Kidney (tissue), 11 donors: Measurements from ENCODE around the gene SLX1A. TPM values are rescaled to one million over a fixed set of nuclear protein-coding genes. Genes with fewer than 3 reads are reported as not detected.
"Not testable (repeated sequence)": the region's sequence is repeated elsewhere in the genome, so short reads cannot be mapped to it uniquely, and the experiment has no call there.

ENCODE experiments used
- DNase-seq, 5 donors: peaks; one replicate each; pipeline ENCODE4 v3.0.0-alpha.2; 2013 to 2020
- FAIRE-seq: peaks from 2 replicates; lab custom pipeline; 2012; peaks lifted over from hg19 to GRCh38; lab: Jason Lieb, UNC
- H3K27ac ChIP-seq, 2 donors: one replicate each; pipeline ENCODE4 v1.7.0; 2013; ENCODE audit warnings: low read depth in 2 of 2, low read length in 2 of 2, inconsistent platforms in 1 of 2
- H3K27me3 ChIP-seq: one replicate; pipeline ENCODE4 v1.7.1; 2013; ENCODE audit warnings: low read length, inconsistent platforms; ENCODE audit not compliant: control insufficient read depth, insufficient read depth
- H3K36me3 ChIP-seq, 3 donors: one replicate each; pipeline versions ENCODE4 v1.7.0 to v1.7.1; 2013; ENCODE audit warnings: low read length in 3 of 3, control low read depth in 1 of 3, inconsistent platforms in 1 of 3; ENCODE audit not compliant: insufficient read depth in 3 of 3, control insufficient read depth in 2 of 3
- H3K4me1 ChIP-seq, 3 donors: one replicate each; pipeline versions ENCODE4 v1.7.0 to v1.7.1; 2013; ENCODE audit warnings: low read length in 3 of 3, inconsistent platforms in 1 of 3, low read depth in 1 of 3; ENCODE audit not compliant: control insufficient read depth in 2 of 3, insufficient read depth in 2 of 3
- H3K4me3 ChIP-seq, 3 donors: one replicate each; pipeline versions ENCODE4 v1.7.0 to v1.8.1; 2013; ENCODE audit warnings: low read length in 3 of 3, control low read depth in 1 of 3, inconsistent platforms in 1 of 3
- H3K9ac ChIP-seq, 3 donors: one replicate each; pipeline versions ENCODE4 v1.7.0 to v1.7.1; 2013; ENCODE audit warnings: low read length in 3 of 3, control low read depth in 1 of 3, inconsistent platforms in 1 of 3
- H3K9me3 ChIP-seq, 3 donors: one replicate each; pipeline versions ENCODE4 v1.7.0 to v1.7.1; 2013; ENCODE audit warnings: low read length in 3 of 3, control low read depth in 1 of 3, inconsistent platforms in 1 of 3; ENCODE audit not compliant: control insufficient read depth in 2 of 3, insufficient read depth in 1 of 3
- intact Hi-C: fragments of 100-400 bp; cut with DNase I; formaldehyde crosslinking; loops from one replicate; pipeline ENCODE4 v1.11.1; 2022
- polyA plus RNA-seq: library from polyadenylated mRNA; stranded (reverse); fragments of 350-450 nt; fragmentation: Illumina TruSeq; extraction: RNeasy Lipid Tissue Mini Kit (QIAGEN cat#74804); gene quantifications from one replicate; pipeline ENCODE4 v1.2.3, GENCODE V29; 2014; ENCODE audit warnings: low read depth, low replicate concordance; ENCODE audit not compliant: insufficient read depth
- total RNA-seq: library from RNA; stranded (reverse); fragmentation: NEBNext Ultra II Directional; extraction: Animal tissue kit (Norgen Biotek cat#: 25700); gene quantifications from one replicate; pipeline ENCODE4 v1.2.1, GENCODE V29; 2021
- donor health status: control.
- donor health status: control.
- donor health status: DM: yes; HTN: yes; CAD: no.
- donor health status: Normal renal cell carcinoma (clear cell type).

The SLX1A gene
- total and polyA plus RNA-seq, 2 donors from 2014 or later: 35.4 to 51.3 TPM

- H3K4me3 ChIP-seq, H3K9ac ChIP-seq, FAIRE-seq, H3K27ac ChIP-seq, H3K9me3 ChIP-seq, H3K4me1 ChIP-seq, DNase-seq, H3K27me3 ChIP-seq, intact Hi-C loops, H3K36me3 ChIP-seq: not testable (repeated sequence)
Observed at GRCh38 chr16:30209032-30209431, 15.4 kb downstream of the SLX1A start.

GRCh38 chr16:30211414-30211813, 17.7 kb downstream of the SLX1A start:
- intact Hi-C loops: not testable (repeated sequence)

GRCh38 chr16:30217082-30217481, 23.4 kb downstream of the SLX1A start:
- FAIRE-seq, H3K36me3 ChIP-seq, H3K9ac ChIP-seq, H3K4me1 ChIP-seq, H3K9me3 ChIP-seq, H3K27me3 ChIP-seq, H3K4me3 ChIP-seq, intact Hi-C loops, H3K27ac ChIP-seq: not testable (repeated sequence)
- DNase-seq: peak in 1 of 5 donors; percentile 41

More at GRCh38 chr16:30211414-30211813, 17.7 kb downstream of the SLX1A start:
- not testable (repeated sequence) for H3K9ac ChIP-seq, H3K27ac ChIP-seq, DNase-seq, H3K4me1 ChIP-seq, H3K27me3 ChIP-seq, H3K4me3 ChIP-seq, H3K9me3 ChIP-seq, FAIRE-seq, H3K36me3 ChIP-seq

Other genes starting within 250 kb of the SLX1A start
- 127 TPM for gene TMEM219, start 231.8 kb upstream of the SLX1A start, total RNA-seq
- gene TMEM219, start 231.8 kb upstream of the SLX1A start, polyA plus RNA-seq: 288 TPM
- 54.3 TPM for gene TAOK2, start 220.0 kb upstream of the SLX1A start, total RNA-seq
- 19.6 TPM for gene TAOK2, start 220.0 kb upstream of the SLX1A start, polyA plus RNA-seq
- 16.0 TPM for gene HIRIP3, start 198.3 kb upstream of the SLX1A start, total RNA-seq
- 18.7 TPM for gene HIRIP3, start 198.3 kb upstream of the SLX1A start, polyA plus RNA-seq
- 74.1 TPM for gene INO80E, start 197.6 kb upstream of the SLX1A start, total RNA-seq
- 52.7 TPM for gene INO80E, start 197.6 kb upstream of the SLX1A start, polyA plus RNA-seq
- gene DOC2A, start 182.8 kb upstream of the SLX1A start, total RNA-seq: 1.9 TPM
- 3.5 TPM for gene DOC2A, start 182.8 kb upstream of the SLX1A start, polyA plus RNA-seq
- gene C16orf92, start 170.7 kb upstream of the SLX1A start, total RNA-seq: not detected
- gene C16orf92, start 170.7 kb upstream of the SLX1A start, polyA plus RNA-seq: not detected
- not detected for gene TLCD3B, start 162.6 kb upstream of the SLX1A start, total RNA-seq
- not detected for gene TLCD3B, start 162.6 kb upstream of the SLX1A start, polyA plus RNA-seq
- gene ALDOA, start 128.1 kb upstream of the SLX1A start, total RNA-seq: 1,017 TPM
- 1,506 TPM for gene ALDOA, start 128.1 kb upstream of the SLX1A start, polyA plus RNA-seq
- gene PPP4C, start 117.9 kb upstream of the SLX1A start, total RNA-seq: 78.8 TPM
- gene PPP4C, start 117.9 kb upstream of the SLX1A start, polyA plus RNA-seq: 107 TPM
- 1.6 TPM for gene TBX6, start 102.0 kb upstream of the SLX1A start, total RNA-seq
- gene TBX6, start 102.0 kb upstream of the SLX1A start, polyA plus RNA-seq: 0.62 TPM
- 40.0 TPM for gene YPEL3, start 97.7 kb upstream of the SLX1A start, total RNA-seq
- gene YPEL3, start 97.7 kb upstream of the SLX1A start, polyA plus RNA-seq: 107 TPM
- gene GDPD3, start 80.3 kb upstream of the SLX1A start, total RNA-seq: 3.6 TPM
- 17.7 TPM for gene GDPD3, start 80.3 kb upstream of the SLX1A start, polyA plus RNA-seq
- gene MAPK3, start 70.7 kb upstream of the SLX1A start, total RNA-seq: 77.7 TPM
- 90.0 TPM for gene MAPK3, start 70.7 kb upstream of the SLX1A start, polyA plus RNA-seq
- 69.3 TPM for gene CORO1A, start 10.3 kb upstream of the SLX1A start, total RNA-seq
- 8.0 TPM for gene CORO1A, start 10.3 kb upstream of the SLX1A start, polyA plus RNA-seq
- 77.6 TPM for gene BOLA2B, start 209 bp upstream of the SLX1A start, total RNA-seq
- gene BOLA2B, start 209 bp upstream of the SLX1A start, polyA plus RNA-seq: 177 TPM
- 19.8 TPM for gene SULT1A3, start 5.4 kb downstream of the SLX1A start, total RNA-seq
- 31.3 TPM for gene SULT1A3, start 5.4 kb downstream of the SLX1A start, polyA plus RNA-seq
- 20.5 TPM for gene NPIPB13, start 54.6 kb downstream of the SLX1A start, total RNA-seq
- gene NPIPB13, start 54.6 kb downstream of the SLX1A start, polyA plus RNA-seq: 1.2 TPM
- gene CD2BP2, start 161.4 kb downstream of the SLX1A start, total RNA-seq: 68.1 TPM
- gene CD2BP2, start 161.4 kb downstream of the SLX1A start, polyA plus RNA-seq: 61.8 TPM
- 32.7 TPM for gene TBC1D10B, start 176.6 kb downstream of the SLX1A start, total RNA-seq
- gene TBC1D10B, start 176.6 kb downstream of the SLX1A start, polyA plus RNA-seq: 30.1 TPM
- gene MYL11, start 180.9 kb downstream of the SLX1A start, total RNA-seq: not detected
- gene MYL11, start 180.9 kb downstream of the SLX1A start, polyA plus RNA-seq: 2.3 TPM
- 12.8 TPM for gene SEPTIN1, start 188.7 kb downstream of the SLX1A start, total RNA-seq
- 5.0 TPM for gene SEPTIN1, start 188.7 kb downstream of the SLX1A start, polyA plus RNA-seq
- 9.7 TPM for gene ZNF48, start 201.5 kb downstream of the SLX1A start, total RNA-seq
- 6.9 TPM for gene ZNF48, start 201.5 kb downstream of the SLX1A start, polyA plus RNA-seq
- gene ZNF771, start 213.7 kb downstream of the SLX1A start, total RNA-seq: 7.8 TPM
- gene ZNF771, start 213.7 kb downstream of the SLX1A start, polyA plus RNA-seq: 14.8 TPM
- gene DCTPP1, start 236.2 kb downstream of the SLX1A start, total RNA-seq: 39.1 TPM
- gene DCTPP1, start 236.2 kb downstream of the SLX1A start, polyA plus RNA-seq: 64.7 TPM